ENCODE results near the gene LTC4S. TPM values are rescaled to one million over a fixed set of nuclear protein-coding genes. Genes with fewer than 3 reads are reported as not detected.
"Not testable (repeated sequence)": the region's sequence is repeated elsewhere in the genome, so short reads cannot be mapped to it uniquely, and the experiment has no call there.

LTC4S gene
- polyA plus RNA-seq, 1 donor: 1.7 TPM

DNA sequence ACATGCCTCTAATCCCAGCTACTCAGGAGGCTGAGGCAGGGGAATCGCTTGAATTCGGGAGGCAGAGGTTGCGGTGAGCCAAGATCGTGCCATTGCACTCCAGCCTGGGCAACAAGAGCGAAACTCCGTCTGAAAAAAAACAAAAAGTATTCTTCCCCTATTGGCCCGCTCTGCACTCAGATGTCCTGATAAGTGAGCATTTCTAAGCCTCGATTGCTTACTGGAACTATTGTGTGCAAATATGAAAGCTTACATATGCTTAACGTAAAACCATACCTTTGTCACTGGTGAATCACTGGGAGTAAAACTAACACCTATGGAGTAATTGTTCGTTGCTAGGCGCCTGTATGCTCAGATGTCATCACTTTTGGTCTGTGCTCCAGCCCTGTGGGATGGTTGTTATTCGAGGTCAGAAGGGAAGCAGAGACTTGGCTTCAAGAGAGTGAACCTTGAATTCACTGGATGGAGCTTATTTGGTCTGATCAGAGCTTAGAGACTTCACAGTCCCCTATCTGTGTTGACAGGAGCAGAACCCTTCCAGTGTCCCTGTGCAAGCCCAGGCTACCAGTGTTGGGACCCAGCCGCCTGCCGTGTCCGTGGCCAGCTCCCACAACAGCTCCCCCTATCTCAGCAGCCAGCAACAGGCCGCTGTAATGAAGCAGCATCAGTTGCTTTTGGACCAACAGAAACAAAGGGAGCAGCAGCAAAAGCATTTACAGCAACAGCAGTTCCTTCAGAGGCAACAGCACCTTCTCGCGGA lies 25.3 kb upstream of the LTC4S start:
- no peak for DNase-seq

- no peak for DNase-seq
Observed at GRCh38 chr5:179769271-179769670, 24.5 kb upstream of the LTC4S start.

GRCh38 chr5:179769796-179770195 lies 24.0 kb upstream of the LTC4S start:
- DNase-seq: no peak

DNA sequence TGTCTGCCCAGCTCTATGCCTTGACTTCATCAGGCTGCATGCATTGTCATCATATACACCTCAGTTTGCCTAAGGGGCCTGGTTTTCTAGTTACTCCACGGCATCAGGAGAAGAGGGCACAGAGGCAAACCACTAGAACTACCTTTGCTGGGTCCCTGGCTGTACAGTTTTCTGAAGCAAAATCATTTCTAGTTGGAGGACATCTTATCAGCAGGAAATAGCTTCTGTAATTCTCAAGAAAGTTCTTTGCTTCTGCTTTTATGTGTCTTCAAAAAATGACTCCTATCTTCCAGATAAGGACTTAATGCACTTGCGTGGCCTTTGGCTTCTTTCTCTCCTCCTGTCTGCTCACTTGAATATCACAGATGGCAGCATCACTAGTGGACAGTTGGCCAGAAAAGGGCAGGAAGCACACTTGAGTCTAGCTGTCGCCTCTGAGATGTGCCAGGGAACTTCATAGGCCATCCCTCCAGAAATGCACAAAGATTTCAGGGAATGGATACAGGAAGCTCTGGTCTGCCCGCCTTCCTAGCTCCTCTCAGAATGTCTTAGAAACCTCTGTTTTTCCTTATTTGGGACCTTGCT lies 22.4 kb upstream of the LTC4S start:
- no peak for DNase-seq

- DNase-seq: no peak
Observed at GRCh38 chr5:179772351-179772750, 21.4 kb upstream of the LTC4S start.

- DNase-seq: no peak
Observed at GRCh38 chr5:179773686-179774040, 20.1 kb upstream of the LTC4S start.

- DNase-seq: no peak
Observed at GRCh38 chr5:179774442-179774841, 19.3 kb upstream of the LTC4S start.

DNA sequence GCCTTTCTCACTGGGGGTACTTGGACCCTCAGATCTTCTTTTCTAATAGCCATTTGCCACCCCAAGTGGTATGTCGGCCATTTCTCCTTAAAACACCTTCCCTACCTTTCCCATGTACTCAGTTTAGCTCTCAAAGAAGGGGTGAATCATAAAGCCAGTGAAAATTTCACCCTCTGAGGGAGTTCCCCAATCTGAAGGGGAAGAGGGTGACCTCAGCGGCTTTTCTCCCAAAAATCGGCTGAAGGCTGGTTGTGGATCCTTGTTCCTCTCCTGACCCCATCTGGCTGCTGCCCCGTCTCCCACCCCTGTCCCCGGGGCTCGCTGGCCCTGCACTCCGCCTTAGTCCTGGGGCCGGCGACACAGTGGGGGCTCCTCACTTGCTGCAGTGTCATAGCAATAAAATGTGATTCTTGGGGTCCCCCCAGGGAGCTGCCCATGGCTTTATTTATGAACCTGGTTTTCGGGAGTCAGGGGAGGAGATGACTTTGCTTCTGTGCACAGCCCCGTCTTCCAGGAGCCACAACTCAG lies 17.3 kb upstream of the LTC4S start:
- DNase-seq: no peak

- DNase-seq: no peak
Observed at GRCh38 chr5:179777456-179777855, 16.3 kb upstream of the LTC4S start.

DNA sequence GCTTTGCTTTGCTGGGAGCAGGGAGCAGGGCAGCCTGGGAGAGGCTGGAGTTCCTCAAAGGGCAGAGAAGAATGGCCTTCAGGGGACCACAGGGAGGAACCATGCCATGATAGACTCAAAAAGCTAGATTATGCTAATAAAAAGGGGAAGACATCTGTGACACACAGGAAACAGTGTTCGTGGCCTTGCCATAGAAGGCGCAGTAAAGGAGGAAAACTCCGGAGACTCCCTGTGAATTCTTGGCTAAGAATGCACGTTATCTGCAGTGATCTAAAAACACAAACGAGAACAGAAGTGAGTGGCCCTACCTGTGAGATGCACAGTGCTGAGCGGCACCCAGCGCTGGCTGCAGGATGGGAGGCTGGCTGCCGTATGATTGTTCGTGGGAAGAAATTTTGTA lies 15.9 kb upstream of the LTC4S start:
- DNase-seq: no peak

DNA sequence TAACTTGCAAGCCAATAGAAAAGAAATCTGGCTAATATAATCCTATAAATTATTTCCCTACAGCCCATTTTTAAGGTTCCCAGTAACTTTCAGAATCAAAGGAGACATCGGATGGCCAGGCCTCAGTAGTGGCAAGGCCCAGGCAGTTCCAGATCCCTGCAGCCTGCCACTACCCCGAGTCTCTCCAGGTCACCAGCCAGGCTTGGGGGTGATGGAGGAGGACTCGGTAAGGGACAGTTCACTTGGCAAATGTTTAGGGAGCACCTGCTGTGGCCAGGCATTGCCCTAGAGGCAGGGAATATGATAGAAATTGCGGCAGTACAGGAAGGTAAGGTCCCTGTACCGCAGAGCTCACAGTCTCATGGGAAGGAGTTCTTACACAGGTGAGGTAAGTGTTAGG lies 15.2 kb upstream of the LTC4S start:
- DNase-seq: no peak

GRCh38 chr5:179779826-179780225 lies 14.0 kb upstream of the LTC4S start:
- DNase-seq: no peak

- no peak for DNase-seq
Observed at GRCh38 chr5:179780362-179780761, 13.4 kb upstream of the LTC4S start.

DNA sequence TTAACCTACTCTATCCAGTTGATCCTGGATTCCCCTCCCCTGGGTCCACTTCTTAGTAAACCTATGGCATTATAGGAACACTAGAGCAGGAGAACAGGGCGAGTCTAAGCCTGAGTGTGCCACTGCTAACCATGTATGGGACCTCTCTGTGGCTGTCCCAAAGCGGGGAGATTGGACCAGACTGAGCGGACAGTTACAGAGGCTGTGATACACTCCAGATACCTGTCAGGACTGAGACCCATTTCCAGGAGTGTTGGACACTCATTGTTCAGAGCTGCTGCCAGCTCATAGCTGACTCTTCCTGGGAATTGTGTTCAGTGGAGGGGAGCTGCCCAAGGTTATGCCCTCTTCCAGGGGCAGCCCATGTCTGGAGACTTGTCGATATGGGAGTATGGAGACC lies 11.9 kb upstream of the LTC4S start:
- no peak for DNase-seq

DNA sequence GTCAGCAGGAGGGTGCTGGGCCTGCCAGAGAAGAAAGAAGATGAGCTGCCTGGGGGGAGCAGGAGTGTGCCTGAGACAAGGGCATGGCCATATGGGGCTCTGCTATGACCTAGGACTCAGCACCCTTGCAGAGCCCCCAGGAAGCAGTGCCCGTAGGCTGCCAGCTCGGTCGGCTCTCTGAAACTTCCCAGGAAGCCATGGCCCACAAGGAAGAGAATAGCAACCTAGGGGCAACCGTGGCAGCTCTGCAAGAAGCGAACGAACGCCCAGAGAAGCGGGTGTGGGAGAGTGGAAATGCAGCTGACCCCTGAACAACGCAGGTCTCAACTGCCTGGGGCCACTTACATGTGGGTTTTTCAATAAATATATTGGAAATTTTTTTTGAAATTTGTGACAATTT lies 10.7 kb upstream of the LTC4S start:
- no peak for DNase-seq

DNA sequence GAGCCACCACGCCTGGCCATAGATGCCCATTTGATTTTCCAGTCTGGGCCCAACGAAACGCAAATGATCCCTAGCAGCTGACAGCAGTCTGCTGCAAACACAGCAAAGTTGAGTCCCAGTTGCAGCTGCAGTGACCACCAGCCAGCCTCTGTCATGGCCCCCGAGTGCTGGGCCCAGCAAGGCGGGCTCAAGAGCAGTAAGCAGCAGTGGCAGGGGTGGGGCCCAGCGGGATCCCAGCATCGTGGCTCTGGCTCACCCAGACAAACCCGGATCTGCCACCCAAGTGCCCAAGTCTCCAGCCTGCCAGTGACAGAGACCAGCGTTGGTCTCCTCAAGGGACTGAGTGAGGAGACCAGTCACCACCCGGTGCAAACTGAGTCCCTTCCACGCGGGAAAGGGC lies 6.9 kb upstream of the LTC4S start:
- no peak for DNase-seq

DNA sequence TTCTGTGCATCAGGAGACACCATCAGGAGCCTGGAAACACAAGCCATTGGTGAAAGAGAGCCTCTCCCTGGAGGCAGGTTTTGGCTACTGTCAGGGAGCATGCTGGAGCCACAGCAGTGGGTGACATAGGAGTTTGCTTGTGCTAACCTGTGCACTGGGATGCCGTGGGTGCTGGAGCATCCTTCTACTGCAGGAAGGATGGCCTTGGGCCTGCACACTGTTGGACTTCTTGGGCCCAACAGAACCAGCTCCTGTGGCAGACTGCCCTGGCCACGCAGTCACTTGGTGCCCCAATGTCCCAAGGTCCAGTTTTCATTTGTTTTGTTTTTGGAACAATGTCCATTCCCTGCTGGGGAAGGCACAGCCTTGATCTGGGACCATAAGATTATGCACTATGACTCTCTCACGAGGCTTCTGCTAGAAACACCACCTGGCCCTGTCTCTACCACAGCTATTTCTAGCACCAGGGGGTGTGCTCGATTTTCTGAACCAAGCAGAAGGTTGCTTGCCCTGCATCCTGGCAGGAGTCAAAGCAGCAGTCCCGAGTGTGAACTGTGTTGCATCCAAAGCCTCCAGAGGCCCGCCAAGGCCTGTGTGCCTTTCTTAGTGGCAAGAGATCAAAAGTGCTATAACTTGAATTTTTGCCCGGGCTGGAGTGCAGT lies 5.5 kb upstream of the LTC4S start:
- no peak for DNase-seq

GRCh38 chr5:179789278-179789677 lies 4.5 kb upstream of the LTC4S start:
- not testable (repeated sequence) for DNase-seq

DNA sequence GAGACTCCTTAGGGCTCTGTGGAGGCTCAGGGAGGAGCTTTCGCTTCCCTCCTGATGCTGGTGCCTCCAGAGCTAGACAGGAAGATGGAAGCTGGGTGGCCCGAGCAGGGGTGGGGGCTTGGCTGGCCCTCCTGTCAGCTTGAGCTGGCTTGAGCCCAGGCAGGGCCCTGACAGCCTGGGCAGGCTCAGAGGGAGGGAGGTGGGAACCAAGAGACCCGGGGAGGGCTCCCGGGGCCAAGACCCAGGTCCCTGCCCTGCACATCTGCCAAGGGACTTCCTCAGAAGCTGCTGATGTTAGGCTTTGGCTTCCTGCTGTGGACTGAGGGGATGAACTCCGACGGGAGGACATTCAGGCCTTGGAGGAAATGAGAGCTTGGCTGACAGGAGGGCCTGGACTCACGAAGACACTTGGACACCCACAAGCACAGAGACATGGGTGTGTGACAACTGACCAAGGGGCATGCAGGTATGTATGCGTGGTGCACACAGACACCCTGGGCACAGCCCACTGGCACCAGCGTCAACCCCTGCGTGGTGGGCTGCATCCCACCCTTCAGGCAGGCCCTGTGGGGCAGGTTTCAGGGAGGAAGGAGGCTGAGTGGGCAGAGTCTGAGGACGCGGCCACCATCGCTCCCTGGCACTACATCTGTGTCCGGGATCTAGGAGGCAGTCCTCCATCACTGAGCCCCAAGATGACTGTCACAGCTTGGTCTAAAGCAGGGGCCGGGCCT lies 1.7 kb upstream of the LTC4S start:
- no peak for DNase-seq

DNA sequence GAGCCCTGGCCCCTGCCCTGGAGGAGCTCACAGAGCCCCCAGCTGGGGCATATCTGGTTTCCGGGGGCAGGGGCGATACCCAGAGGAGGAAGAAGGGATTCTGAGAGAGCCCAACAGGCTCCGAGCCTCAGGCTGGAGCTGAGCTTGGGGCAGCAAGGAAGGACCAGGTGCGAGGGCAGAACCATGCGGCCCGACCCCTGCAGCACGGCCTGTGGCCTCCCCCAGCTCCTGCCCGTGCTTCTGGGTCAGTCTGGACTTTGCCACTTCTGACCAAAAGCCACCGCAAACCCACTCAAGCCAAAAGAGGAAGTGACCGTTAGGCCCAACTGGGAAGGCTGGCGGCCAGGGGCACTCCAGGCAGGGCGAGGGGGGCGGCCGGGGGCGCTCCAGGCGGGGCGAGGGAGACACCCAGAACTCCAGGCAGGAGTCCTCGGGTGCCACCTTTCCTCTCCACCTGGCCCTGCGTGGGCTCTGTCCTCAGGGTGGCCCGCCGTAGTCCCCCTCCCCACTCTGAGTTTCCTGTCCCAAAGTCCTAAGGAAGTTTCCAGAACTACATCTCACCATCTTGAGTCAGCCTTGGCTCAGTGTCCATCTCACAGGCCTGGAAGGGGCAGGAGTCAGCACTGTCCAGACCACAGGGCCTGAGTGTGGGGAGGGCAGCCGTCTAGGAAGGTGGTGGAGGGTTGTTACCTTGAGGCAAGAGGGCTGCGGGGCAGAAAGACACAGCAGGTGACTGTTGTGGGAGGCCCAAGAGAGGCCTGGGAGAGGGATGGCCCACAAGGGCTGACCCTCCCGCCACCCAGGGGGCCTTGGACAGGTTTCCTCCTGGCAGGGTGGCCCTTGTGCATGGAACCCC lies 946 bp upstream of the LTC4S start:
- DNase-seq: no peak

DNA sequence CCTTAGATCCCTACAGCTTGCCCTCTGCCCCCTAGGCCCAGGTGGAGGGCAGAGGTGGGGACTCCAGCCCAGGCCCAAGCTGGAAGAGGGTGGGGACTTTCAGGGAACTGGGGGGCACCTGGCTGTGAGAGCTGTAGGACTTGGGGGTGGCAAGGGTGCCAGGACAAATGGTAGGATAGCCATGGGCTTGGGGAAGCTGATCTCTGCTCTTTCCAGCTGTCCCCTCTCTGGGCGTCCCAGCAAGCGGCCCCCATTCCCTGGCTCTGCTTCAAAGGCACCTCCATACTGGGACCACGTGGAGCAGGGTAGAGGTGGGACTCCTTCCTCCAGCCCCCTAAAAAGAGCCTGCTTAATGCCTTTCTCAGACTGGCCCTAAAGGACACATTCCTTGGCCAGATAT lies 385 bp downstream of the LTC4S start:
- DNase-seq: no peak

DNA sequence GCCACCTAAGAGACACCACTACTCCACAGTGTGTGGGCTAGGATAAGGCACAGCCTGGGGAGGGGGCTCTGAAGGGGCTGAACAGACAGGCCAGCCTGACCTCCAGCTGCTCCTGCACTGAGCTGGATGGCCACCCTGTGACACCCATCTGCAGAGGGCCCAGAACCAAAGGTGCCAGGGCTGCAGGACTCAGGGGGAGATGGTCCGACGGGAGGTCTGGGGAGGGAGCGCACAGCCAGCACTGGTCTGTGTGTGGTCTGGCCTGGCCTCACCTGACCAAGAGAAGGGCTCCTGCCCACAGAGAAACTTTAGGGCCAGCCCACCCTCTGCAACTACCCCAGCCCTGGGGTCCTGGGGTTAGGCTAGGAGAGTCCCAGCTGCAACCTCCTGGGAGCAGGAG lies 789 bp downstream of the LTC4S start:
- no peak for DNase-seq
